Small intestine (tissue), 7 donors: Measurements from ENCODE around the gene TMEFF2. TPM values are rescaled to one million over a fixed set of nuclear protein-coding genes. Genes with fewer than 3 reads are reported as not detected.
"Not testable (repeated sequence)": the region's sequence is repeated elsewhere in the genome, so short reads cannot be mapped to it uniquely, and the experiment has no call there.

Experiments used
- DNase-seq, 2 donors: peaks; one replicate each; pipeline versions ENCODE4 v3.0.0 to v3.0.0-alpha.2; 2013
- FAIRE-seq: peaks from 2 replicates; lab custom pipeline; 2012; peaks lifted over from hg19 to GRCh38; lab: Jason Lieb, UNC
- H3K27ac ChIP-seq, 3 donors: one replicate each; pipeline ENCODE4 v1.5.1; 2013; ENCODE audit warnings: low read length in 2 of 3, mild to moderate bottlenecking in 2 of 3, control low read depth in 1 of 3, inconsistent platforms in 1 of 3, low read depth in 1 of 3, moderate library complexity in 1 of 3
- H3K27me3 ChIP-seq, 3 donors: one replicate each; pipeline ENCODE4 v1.6.1; 2013; ENCODE audit warnings: low read length in 3 of 3, inconsistent platforms in 1 of 3; ENCODE audit not compliant: control insufficient read depth in 3 of 3, insufficient read depth in 3 of 3
- H3K36me3 ChIP-seq, 3 donors: one replicate each; pipeline ENCODE4 v1.6.1; 2013; ENCODE audit warnings: low read length in 3 of 3, inconsistent platforms in 1 of 3, low read depth in 1 of 3, mild to moderate bottlenecking in 1 of 3, moderate library complexity in 1 of 3; ENCODE audit not compliant: control insufficient read depth in 3 of 3, insufficient read depth in 2 of 3
- H3K4me1 ChIP-seq, 3 donors: one replicate each; pipeline ENCODE4 v1.6.1; 2013; ENCODE audit warnings: low read length in 2 of 3, inconsistent platforms in 1 of 3, low read depth in 1 of 3, mild to moderate bottlenecking in 1 of 3, moderate library complexity in 1 of 3; ENCODE audit not compliant: control insufficient read depth in 3 of 3, insufficient read depth in 2 of 3
- H3K4me3 ChIP-seq, 3 donors: one replicate each; pipeline ENCODE4 v1.5.1; 2013; ENCODE audit warnings: low read length in 3 of 3, control low read depth in 1 of 3, inconsistent platforms in 1 of 3, low read depth in 1 of 3, mild to moderate bottlenecking in 1 of 3, moderate library complexity in 1 of 3
- H3K9me3 ChIP-seq, 2 donors: one replicate each; pipeline ENCODE4 v1.6.1; 2013; ENCODE audit warnings: low read depth in 1 of 2, low read length in 1 of 2; ENCODE audit not compliant: control insufficient read depth in 2 of 2, insufficient read depth in 1 of 2
- WGBS, 3 donors: extraction: QIAGEN DNeasy Blood & Tissue Kit; methylation state at CpG; one replicate each; pipeline ENCODE4 v1.1.7; 2013; 5-methylcytosine and 5-hydroxymethylcytosine counted together
- polyA plus RNA-seq, 4 donors: library from polyadenylated mRNA; stranded (reverse) in 3 of 4; unstranded in 1 of 4; fragments of 200-250 nt in 3 of 4; fragments of 120-200 nt in 1 of 4; gene quantifications; one replicate each; pipeline versions ENCODE4 v1.2.1 to v1.2.3, GENCODE V29; 2013
- donor health status: healthy with polysubstance abuse.
- donor health status: control.
- donor health status: control.
- donor health status: Bipolar disorder and iron deficiency.
- donor health status: healthy.

The TMEFF2 gene
- polyA plus RNA-seq, 4 donors, result 0.34 to 2.0 TPM; not detected in 2

- Histone ChIP-seq H3K9me3 (no peaks in the 10 kb centered on the region), H3K36me3 (no peaks in the 10 kb centered on the region), H3K4me1 (no peaks in the 10 kb centered on the region), H3K27me3 (no peaks in the 10 kb centered on the region), H3K27ac (no peak overlapping the region), H3K4me3 (no peak overlapping the region)
- DNase-seq (no peak), FAIRE-seq (no peak)
- WGBS, 3 donors, result 60 to 83% (median 82%) methylated on average over 5 of the region's 5 CpGs
Measured at GRCh38 chr2:192082121-192082520, 112.6 kb downstream of the TMEFF2 start.

GRCh38 chr2:192080096-192080495 is 114.6 kb downstream of the TMEFF2 start:
- not testable (repeated sequence) for H3K4me1 ChIP-seq, H3K36me3 ChIP-seq, DNase-seq, H3K9me3 ChIP-seq, H3K27ac ChIP-seq, FAIRE-seq, H3K4me3 ChIP-seq, H3K27me3 ChIP-seq
- 71 to 76% (median 75%) methylated on average over 3 of the region's 3 CpGs for WGBS, 3 donors

GRCh38 chr2:192073878-192074277 is 120.9 kb downstream of the TMEFF2 start:
- H3K4me3 ChIP-seq, result no peak overlapping the region
- DNase-seq (no peak), FAIRE-seq (no peak)
- H3K27ac ChIP-seq, result no peak overlapping the region
- H3K4me1 ChIP-seq, result no peaks in the 10 kb centered on the region
- no peaks in the 10 kb centered on the region for H3K9me3 ChIP-seq
- no peaks in the 10 kb centered on the region for H3K36me3 ChIP-seq
- H3K27me3 ChIP-seq, result no peaks in the 10 kb centered on the region

- FAIRE-seq (no peak), DNase-seq (no peak)
- 61 to 87% (median 80%) methylated on average over 1 of the region's 1 CpG for WGBS, 3 donors
- Histone ChIP-seq H3K36me3 (no peaks in the 10 kb centered on the region), H3K27me3 (no peaks in the 10 kb centered on the region), H3K4me3 (no peak overlapping the region), H3K9me3 (no peaks in the 10 kb centered on the region), H3K27ac (no peak overlapping the region), H3K4me1 (no peaks in the 10 kb centered on the region)
Measured at GRCh38 chr2:192072778-192073177, 122.0 kb downstream of the TMEFF2 start.

- no peak for DNase-seq
- Histone ChIP-seq H3K4me3 (no peak overlapping the region), H3K27me3 (no peaks in the 10 kb centered on the region), H3K4me1 (no peaks in the 10 kb centered on the region), H3K9me3 (no peaks in the 10 kb centered on the region), H3K36me3 (no peaks in the 10 kb centered on the region), H3K27ac (no peak overlapping the region)
- 48 to 63% (median 55%) methylated on average over 2 of the region's 2 CpGs for WGBS, 3 donors
- no peak for FAIRE-seq
Measured at GRCh38 chr2:192072261-192072660, 122.5 kb downstream of the TMEFF2 start.

GRCh38 chr2:192070099-192070498 is 124.6 kb downstream of the TMEFF2 start:
- H3K27ac ChIP-seq, result no peak overlapping the region
- no peaks in the 10 kb centered on the region for H3K27me3 ChIP-seq
- no peaks in the 10 kb centered on the region for H3K36me3 ChIP-seq
- 73 to 84% (median 76%) methylated on average over 1 of the region's 1 CpG for WGBS, 3 donors
- FAIRE-seq (no peak), DNase-seq (no peak)
- H3K4me3 ChIP-seq, result no peak overlapping the region
- no peaks in the 10 kb centered on the region for H3K9me3 ChIP-seq
- no peaks in the 10 kb centered on the region for H3K4me1 ChIP-seq

GRCh38 chr2:192069417-192069816 is 125.3 kb downstream of the TMEFF2 start:
- DNase-seq, result no peak
- 90 to 92% (median 91%) methylated on average over 1 of the region's 1 CpG for WGBS, 3 donors
- no peak for FAIRE-seq
- Histone ChIP-seq H3K4me3 (no peak overlapping the region), H3K9me3 (no peaks in the 10 kb centered on the region), H3K27ac (no peak overlapping the region), H3K36me3 (no peaks in the 10 kb centered on the region), H3K4me1 (no peaks in the 10 kb centered on the region), H3K27me3 (no peaks in the 10 kb centered on the region)

- WGBS, 3 donors, result 78 to 85% (median 83%) methylated on average over 4 of the region's 4 CpGs
- Histone ChIP-seq H3K36me3 (no peaks in the 10 kb centered on the region), H3K4me1 (no peaks in the 10 kb centered on the region), H3K27me3 (no peaks in the 10 kb centered on the region), H3K27ac (no peak overlapping the region), H3K9me3 (no peaks in the 10 kb centered on the region), H3K4me3 (no peak overlapping the region)
- no peak for FAIRE-seq
- DNase-seq, result no peak
Measured at GRCh38 chr2:192068966-192069365, 125.8 kb downstream of the TMEFF2 start.

GRCh38 chr2:192067631-192068030 is 127.1 kb downstream of the TMEFF2 start:
- Histone ChIP-seq H3K9me3 (no peaks in the 10 kb centered on the region), H3K27me3 (no peaks in the 10 kb centered on the region), H3K4me3 (no peak overlapping the region), H3K27ac (no peak overlapping the region), H3K36me3 (no peaks in the 10 kb centered on the region), H3K4me1 (no peaks in the 10 kb centered on the region)
- FAIRE-seq (no peak), DNase-seq (no peak)
- 32 to 65% (median 34%) methylated on average over 1 of the region's 1 CpG for WGBS, 3 donors
